GM12865 (cell line): Measurements from ENCODE around the gene HEPACAM.

Experiments
- DNase-seq: peaks from one replicate; pipeline ENCODE4 v3.0.0; 2010; ENCODE audit warnings: low read depth
- H3K4me3 ChIP-seq: 2 replicates; pipeline ENCODE4 v1.5.1; 2011; ENCODE audit warnings: mild to moderate bottlenecking, low read depth, low read length, control low read depth
- CTCF ChIP-seq: IDR thresholded peaks from 2 replicates; pipeline ENCODE4 v1.5.1; 2011; ENCODE audit warnings: low read length, control low read depth, low read depth, inconsistent platforms; ENCODE audit not compliant: insufficient read depth; ENCODE audit errors: missing control alignments

HEPACAM gene

DNA sequence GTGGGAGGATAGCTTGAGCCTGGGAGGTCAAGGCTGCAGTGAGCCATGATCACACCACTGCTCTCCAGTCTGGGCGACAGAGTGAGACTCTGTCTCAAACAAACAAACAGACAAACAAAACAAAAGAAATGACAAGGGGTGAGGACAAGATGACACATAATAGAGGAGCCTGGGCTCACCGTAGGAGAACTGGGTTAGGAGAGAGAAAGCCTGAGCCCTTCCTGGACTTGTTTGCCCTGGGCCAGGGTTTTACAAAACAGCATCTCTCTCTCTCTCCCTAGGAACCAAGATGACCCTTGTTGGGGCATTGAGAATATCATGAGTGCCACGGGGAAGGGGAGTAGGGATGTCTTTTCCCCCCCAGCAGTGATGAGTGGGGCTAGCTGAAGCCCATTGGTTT is 54.9 kb downstream of the HEPACAM start:
- H3K4me3 ChIP-seq = no peak overlapping the region
- TF ChIP-seq CTCF = no peak
- DNase-seq = no peak

DNA sequence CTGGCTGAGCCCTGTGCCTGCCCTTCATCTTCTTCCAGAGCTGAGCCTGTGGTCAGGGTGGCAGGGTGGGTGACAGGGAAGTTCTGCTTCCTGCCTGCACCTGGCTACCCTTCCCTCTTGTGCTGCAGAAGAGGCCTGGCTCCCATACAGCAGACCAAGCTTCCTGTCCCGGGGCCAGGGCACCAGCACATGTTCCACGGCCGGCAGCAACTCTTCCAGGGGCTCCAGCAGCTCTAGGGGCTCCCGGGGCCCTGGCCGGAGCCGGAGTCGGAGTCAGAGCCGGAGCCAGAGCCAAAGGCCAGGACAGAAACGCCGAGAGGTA is 55.6 kb downstream of the HEPACAM start:
- no peak overlapping the region for H3K4me3 ChIP-seq
- TF ChIP-seq CTCF = no peak
- no peak for DNase-seq

GRCh38 chr11:124879493-124880289 is 56.2 kb downstream of the HEPACAM start:
- no peak for TF ChIP-seq CTCF
- H3K4me3 ChIP-seq = no peak overlapping the region
- no peak for DNase-seq

- H3K4me3 ChIP-seq = no peak overlapping the region
- no peak for TF ChIP-seq CTCF
- DNase-seq = no peak
Observed at GRCh38 chr11:124878759-124879492, 56.9 kb downstream of the HEPACAM start.

GRCh38 chr11:124877910-124878758 is 57.7 kb downstream of the HEPACAM start:
- no peak for TF ChIP-seq CTCF
- no peak for DNase-seq
- no peak overlapping the region for H3K4me3 ChIP-seq

DNA sequence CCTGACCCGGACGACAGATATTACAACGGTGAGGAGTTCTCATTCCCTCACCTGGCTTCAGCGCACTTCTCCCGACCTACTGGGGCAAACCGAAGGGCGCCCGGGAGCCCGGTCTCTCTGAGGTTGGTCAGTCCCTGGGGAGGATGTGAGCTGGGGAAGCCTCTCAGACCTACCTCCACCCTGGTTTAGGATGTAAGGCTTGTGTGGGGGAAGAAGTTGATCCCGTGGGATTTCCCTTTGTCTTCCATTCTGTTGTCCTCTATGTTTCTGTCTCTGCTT is 58.3 kb downstream of the HEPACAM start:
- H3K4me3 ChIP-seq = no peak overlapping the region
- no peak for DNase-seq
- TF ChIP-seq CTCF = no peak
